ENCODE data around the gene TOP2A. TPM values are rescaled to one million over a fixed set of nuclear protein-coding genes. Genes with fewer than 3 reads are reported as not detected.

The TOP2A gene
- total RNA-seq, 4 donors from 2014 or later = 5.7 to 11.9 (median 8.2) TPM

GRCh38 chr17:40361063-40361924 is 56.4 kb downstream of the TOP2A start:
- WGBS, 2 donors = 60 to 63% methylated on average over 30 to 32 of the region's 32 CpGs
- TF ChIP-seq, protein P1, sequence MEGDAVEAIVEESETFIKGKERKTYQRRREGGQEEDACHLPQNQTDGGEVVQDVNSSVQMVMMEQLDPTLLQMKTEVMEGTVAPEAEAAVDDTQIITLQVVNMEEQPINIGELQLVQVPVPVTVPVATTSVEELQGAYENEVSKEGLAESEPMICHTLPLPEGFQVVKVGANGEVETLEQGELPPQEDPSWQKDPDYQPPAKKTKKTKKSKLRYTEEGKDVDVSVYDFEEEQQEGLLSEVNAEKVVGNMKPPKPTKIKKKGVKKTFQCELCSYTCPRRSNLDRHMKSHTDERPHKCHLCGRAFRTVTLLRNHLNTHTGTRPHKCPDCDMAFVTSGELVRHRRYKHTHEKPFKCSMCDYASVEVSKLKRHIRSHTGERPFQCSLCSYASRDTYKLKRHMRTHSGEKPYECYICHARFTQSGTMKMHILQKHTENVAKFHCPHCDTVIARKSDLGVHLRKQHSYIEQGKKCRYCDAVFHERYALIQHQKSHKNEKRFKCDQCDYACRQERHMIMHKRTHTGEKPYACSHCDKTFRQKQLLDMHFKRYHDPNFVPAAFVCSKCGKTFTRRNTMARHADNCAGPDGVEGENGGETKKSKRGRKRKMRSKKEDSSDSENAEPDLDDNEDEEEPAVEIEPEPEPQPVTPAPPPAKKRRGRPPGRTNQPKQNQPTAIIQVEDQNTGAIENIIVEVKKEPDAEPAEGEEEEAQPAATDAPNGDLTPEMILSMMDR (IDR thresholded peaks at IDR 0.05) = no peak
- TF ChIP-seq POLR2A (IDR thresholded peaks at IDR 0.05) = no peak
- intact Hi-C loops (cut with DNase I; ENCODE audit: low total_unique reads) = loop anchor here (5.0 to 10.0 kb wide), 2 partner anchors 54 to 171 kb away; partner anchors contain the start of gene TOP2A
- DNase-seq (ENCODE audit: low spot score in 2 of 2) = no peak
- H3K4me3 ChIP-seq (ENCODE audit: low read depth, poor library complexity, severe bottlenecking) = no peak overlapping the region

- WGBS, 2 donors = 87 to 90% methylated on average over 8 of the region's 8 CpGs
- TF ChIP-seq POLR2A (IDR thresholded peaks at IDR 0.05) = no peak
- TF ChIP-seq, protein P1 (IDR thresholded peaks at IDR 0.05) = no peak
- intact Hi-C loops (cut with DNase I; ENCODE audit: low total_unique reads) = loop anchor here (5.0 to 10.0 kb wide), 2 partner anchors 55 to 172 kb away; partner anchors contain the start of gene TOP2A
- H3K4me3 ChIP-seq (ENCODE audit: low read depth, poor library complexity, severe bottlenecking) = no peak overlapping the region
- no peak for DNase-seq (ENCODE audit: low spot score in 2 of 2)
Measured at GRCh38 chr17:40360091-40360490, 57.6 kb downstream of the TOP2A start.

DNA sequence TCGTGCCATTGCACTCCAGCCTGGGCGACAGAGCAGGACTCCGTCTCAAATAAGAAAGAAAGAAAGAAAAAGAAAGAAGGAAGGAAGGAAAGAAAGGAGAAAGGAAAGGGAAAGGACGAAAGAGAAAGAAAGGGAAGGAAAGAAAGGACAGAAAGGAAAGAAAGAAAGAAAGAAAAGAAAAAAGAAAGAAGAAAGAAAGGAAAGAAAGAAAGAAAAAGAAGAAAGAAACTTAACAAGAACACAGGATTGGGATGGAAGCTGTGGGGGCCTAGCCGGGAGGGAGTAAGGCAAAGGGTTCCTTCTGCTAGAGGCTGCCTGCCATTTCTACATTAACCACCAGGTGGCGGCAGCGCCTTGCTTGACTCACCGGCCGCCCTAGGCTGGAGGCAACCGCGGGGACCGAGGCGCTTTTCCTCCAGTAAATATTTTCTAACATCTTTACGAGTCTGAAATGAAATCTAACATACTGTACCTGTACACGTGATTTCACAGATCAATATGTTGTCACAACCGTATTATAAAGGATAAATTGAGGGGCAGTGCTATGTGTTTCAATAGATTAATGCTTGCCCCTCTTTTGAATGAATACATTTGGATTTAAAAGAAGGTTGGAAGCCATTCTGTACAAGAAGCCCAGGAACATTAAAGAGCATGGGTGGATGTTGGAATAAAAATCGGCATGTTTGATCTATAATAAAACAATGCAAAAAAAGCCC is 59.2 kb downstream of the TOP2A start:
- TF ChIP-seq, protein P1 (IDR thresholded peaks at IDR 0.05) = peak in 1 of 3 donors; percentile 99
- no peak for TF ChIP-seq POLR2A (IDR thresholded peaks at IDR 0.05)
- WGBS, 2 donors = 10 to 14% methylated on average over 17 of the region's 17 CpGs
- H3K4me3 ChIP-seq (ENCODE audit: low read depth, poor library complexity, severe bottlenecking) = no peak overlapping the region
- peak; percentile 86 to 98 for DNase-seq (ENCODE audit: low spot score in 2 of 2)
- intact Hi-C loops (cut with DNase I; ENCODE audit: low total_unique reads) = loop anchor here (10.0 kb wide), 2 partner anchors 154 to 196 kb away; no protein-coding TSS in a partner anchor

- intact Hi-C loops (cut with DNase I; ENCODE audit: low total_unique reads) = loop anchor here (10.0 kb wide), 2 partner anchors 152 to 198 kb away; no protein-coding TSS in a partner anchor
- no peak for TF ChIP-seq POLR2A (IDR thresholded peaks at IDR 0.05)
- TF ChIP-seq, protein P1 (IDR thresholded peaks at IDR 0.05) = no peak
- WGBS, 2 donors = 67 to 78% methylated on average over 11 to 17 of the region's 19 CpGs
- no peak for DNase-seq (ENCODE audit: low spot score in 2 of 2)
- no peak overlapping the region for H3K4me3 ChIP-seq (ENCODE audit: low read depth, poor library complexity, severe bottlenecking)
Measured at GRCh38 chr17:40356990-40357881, 60.5 kb downstream of the TOP2A start.
